Measurements from ENCODE around the gene DCAF5.

The DCAF5 gene

DNA sequence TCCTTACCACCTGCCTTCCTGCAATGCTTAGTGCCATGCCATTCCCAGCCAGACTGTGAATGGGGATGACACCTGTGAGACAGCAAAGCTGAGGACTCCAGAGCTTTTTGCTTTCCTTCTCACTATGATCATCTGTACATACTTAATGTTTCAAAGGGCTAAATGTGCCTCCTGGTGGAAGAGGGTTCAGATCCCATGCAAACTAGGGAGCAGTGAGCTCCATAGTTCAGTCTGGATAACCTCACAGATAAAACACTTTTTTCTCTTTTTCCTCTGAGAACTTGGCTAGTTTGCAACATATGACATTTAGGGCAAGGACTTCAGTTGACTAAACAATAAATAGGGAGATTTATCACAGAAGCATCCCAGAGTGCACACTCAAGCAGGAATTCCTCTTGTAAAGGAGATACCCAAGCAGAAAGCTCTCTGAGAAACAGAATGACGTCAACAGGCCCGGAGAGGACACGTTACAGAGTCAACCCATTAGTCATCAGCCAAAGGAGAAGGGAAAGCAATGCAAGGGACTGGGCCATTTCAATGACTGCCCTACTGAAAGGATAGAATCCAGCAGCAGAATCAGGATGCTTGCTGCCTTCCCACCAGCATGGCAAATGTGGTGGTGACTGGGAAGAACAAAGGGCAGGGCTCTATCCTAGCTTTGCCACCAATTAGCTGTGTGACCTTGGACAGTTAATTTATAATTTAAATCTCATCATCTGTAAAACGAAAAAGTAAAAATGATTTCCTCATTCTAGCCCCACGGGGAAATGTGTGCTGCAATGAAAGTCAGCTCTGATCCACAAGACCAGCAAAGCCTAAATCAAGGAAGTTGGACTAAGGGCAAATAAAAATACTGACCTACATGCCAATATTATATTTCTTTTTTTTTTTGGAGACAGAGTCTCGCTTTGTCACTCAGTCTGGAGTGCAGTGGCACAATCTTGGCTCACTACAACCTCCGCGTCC, 93.0 kb downstream of the DCAF5 start:
- TF ChIP-seq, protein P1, sequence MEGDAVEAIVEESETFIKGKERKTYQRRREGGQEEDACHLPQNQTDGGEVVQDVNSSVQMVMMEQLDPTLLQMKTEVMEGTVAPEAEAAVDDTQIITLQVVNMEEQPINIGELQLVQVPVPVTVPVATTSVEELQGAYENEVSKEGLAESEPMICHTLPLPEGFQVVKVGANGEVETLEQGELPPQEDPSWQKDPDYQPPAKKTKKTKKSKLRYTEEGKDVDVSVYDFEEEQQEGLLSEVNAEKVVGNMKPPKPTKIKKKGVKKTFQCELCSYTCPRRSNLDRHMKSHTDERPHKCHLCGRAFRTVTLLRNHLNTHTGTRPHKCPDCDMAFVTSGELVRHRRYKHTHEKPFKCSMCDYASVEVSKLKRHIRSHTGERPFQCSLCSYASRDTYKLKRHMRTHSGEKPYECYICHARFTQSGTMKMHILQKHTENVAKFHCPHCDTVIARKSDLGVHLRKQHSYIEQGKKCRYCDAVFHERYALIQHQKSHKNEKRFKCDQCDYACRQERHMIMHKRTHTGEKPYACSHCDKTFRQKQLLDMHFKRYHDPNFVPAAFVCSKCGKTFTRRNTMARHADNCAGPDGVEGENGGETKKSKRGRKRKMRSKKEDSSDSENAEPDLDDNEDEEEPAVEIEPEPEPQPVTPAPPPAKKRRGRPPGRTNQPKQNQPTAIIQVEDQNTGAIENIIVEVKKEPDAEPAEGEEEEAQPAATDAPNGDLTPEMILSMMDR (IDR thresholded peaks at IDR 0.05; ENCODE audit: poor library complexity, severe bottlenecking) = no peak
- Histone ChIP-seq H3K9me3 (ENCODE audit: severe bottlenecking) (no peaks in the 10 kb centered on the region), H3K27ac (ENCODE audit: poor library complexity, severe bottlenecking) (no peak overlapping the region), H3K36me3 (ENCODE audit: low read depth) (peaks cover 52% of the 10 kb centered on the region), H3K4me1 (ENCODE audit: insufficient read depth, poor library complexity, severe bottlenecking) (peaks cover 11% of the 10 kb centered on the region), H3K27me3 (ENCODE audit: insufficient read depth, poor library complexity, severe bottlenecking) (no peaks in the 10 kb centered on the region), H3K4me3 (ENCODE audit: severe bottlenecking) (no peak overlapping the region)
- ATAC-seq (ENCODE audit: low read depth) (peak; percentile 77), DNase-seq (ENCODE audit: low spot score) (no peak)

DNA sequence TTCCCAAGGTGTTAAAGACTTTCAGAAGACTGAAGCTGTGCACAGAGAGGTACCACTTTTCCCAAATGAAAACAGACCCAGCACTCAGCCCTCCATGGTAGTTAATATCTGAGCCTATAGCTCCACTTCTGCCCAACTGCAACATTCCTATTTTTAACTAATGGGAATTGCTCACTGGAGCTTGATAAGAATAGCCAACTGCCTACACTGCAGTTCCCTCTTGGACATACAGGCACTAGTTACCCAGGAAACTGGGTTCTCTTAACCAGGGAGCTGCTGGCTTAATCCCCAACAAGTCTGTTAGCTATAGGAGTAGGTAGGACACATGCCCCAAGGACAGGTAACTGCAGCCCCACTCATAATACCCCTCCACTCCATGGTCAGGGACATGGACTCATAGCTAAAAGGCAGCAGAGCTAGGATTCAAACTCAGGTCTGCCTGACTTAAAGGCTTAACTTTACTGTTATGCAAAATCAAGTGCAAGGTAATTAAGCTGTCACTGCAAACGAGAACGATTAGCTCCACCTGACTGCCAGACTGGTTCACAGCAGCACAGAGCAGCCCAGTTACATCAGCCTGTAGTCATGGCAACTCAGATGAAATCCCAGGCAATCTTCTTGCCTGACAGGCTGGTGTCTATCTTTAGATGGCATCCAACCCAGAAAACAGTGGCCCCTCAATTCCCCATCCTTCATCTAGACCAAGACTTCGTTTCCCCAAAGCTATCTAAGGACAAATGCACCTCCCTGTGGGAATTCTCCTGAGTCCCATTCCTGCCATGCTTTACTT, 96.7 kb downstream of the DCAF5 start:
- Histone ChIP-seq H3K4me1 (ENCODE audit: insufficient read depth, poor library complexity, severe bottlenecking) (peaks cover 11% of the 10 kb centered on the region), H3K27me3 (ENCODE audit: insufficient read depth, poor library complexity, severe bottlenecking) (no peaks in the 10 kb centered on the region), H3K4me3 (ENCODE audit: severe bottlenecking) (no peak overlapping the region), H3K27ac (ENCODE audit: poor library complexity, severe bottlenecking) (no peak overlapping the region), H3K36me3 (ENCODE audit: low read depth) (peaks cover 48% of the 10 kb centered on the region), H3K9me3 (ENCODE audit: severe bottlenecking) (no peaks in the 10 kb centered on the region)
- DNase-seq (ENCODE audit: low spot score) (no peak), ATAC-seq (ENCODE audit: low read depth) (peak; percentile 72)
- TF ChIP-seq, protein P1 (IDR thresholded peaks at IDR 0.05; ENCODE audit: poor library complexity, severe bottlenecking) = peak; percentile 34

DNA sequence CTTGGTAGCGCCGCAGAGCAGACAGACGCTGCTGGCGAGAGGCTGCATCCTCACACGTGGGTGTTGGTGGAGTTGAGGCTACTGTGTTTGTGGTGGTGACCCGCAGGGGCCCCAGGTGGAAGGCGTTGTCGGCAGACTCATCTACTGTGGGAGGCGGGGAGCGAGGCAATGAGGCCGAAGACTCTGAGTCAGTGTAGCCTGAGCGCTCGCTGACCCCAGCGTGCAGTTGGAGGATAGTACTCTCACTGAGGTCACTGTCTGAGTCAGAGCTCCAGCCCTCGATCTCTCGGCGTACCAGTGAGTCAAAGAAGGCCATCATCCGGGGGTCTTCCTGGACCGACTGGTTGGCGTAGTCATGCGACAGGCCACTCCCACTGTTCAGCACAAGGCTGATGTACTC, 97.8 kb downstream of the DCAF5 start:
- H3K27me3 ChIP-seq (ENCODE audit: insufficient read depth, poor library complexity, severe bottlenecking) = no peaks in the 10 kb centered on the region
- H3K9me3 ChIP-seq (ENCODE audit: severe bottlenecking) = no peaks in the 10 kb centered on the region
- peaks cover 10% of the 10 kb centered on the region for H3K4me1 ChIP-seq (ENCODE audit: insufficient read depth, poor library complexity, severe bottlenecking)
- H3K4me3 ChIP-seq (ENCODE audit: severe bottlenecking) = no peak overlapping the region
- peak; percentile 43; the same call in 1 of the 3 replicates for ATAC-seq (ENCODE audit: low read depth)
- TF ChIP-seq, protein P1 (IDR thresholded peaks at IDR 0.05; ENCODE audit: poor library complexity, severe bottlenecking) = no peak
- H3K36me3 ChIP-seq (ENCODE audit: low read depth) = peaks cover 39% of the 10 kb centered on the region
- no peak overlapping the region for H3K27ac ChIP-seq (ENCODE audit: poor library complexity, severe bottlenecking)
- DNase-seq (ENCODE audit: low spot score) = no peak

DNA sequence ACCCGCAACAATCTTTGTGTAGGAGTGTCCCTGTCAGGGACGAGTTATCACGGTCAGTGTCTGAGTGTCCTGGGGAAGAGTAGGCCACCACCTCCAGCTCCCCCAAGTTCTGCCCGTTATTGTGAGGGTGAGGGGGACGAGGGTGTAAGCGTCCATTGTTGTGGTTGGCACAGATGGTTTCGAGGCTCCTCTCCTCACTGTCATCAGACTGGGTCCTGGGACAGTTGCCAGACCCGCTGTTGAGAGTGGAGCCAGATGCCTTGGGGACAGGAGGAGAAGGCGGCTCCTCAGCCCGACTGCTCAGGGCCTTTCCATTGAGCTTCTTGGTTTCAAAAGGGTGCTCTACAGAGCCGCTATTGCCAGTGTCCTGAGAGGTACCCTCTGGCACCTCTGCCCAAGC, 98.9 kb downstream of the DCAF5 start:
- peaks cover 16% of the 10 kb centered on the region for H3K4me1 ChIP-seq (ENCODE audit: insufficient read depth, poor library complexity, severe bottlenecking)
- no peak overlapping the region for H3K27ac ChIP-seq (ENCODE audit: poor library complexity, severe bottlenecking)
- no peaks in the 10 kb centered on the region for H3K27me3 ChIP-seq (ENCODE audit: insufficient read depth, poor library complexity, severe bottlenecking)
- DNase-seq (ENCODE audit: low spot score) (no peak), ATAC-seq (ENCODE audit: low read depth) (no peak)
- no peak overlapping the region for H3K4me3 ChIP-seq (ENCODE audit: severe bottlenecking)
- no peaks in the 10 kb centered on the region for H3K9me3 ChIP-seq (ENCODE audit: severe bottlenecking)
- H3K36me3 ChIP-seq (ENCODE audit: low read depth) = peaks cover 39% of the 10 kb centered on the region
- TF ChIP-seq, protein P1 (IDR thresholded peaks at IDR 0.05; ENCODE audit: poor library complexity, severe bottlenecking) = no peak
